GM18907 (cell line): Measurements from ENCODE around the gene WFDC1.

Source experiments
- ATAC-seq: cut with Tn5 transposase; IDR thresholded peaks from one replicate; pipeline ENCODE4 v1.9.1; 2021; ENCODE audit warnings: mild to moderate bottlenecking, moderate library complexity; ENCODE audit not compliant: unreplicated experiment

Gene WFDC1

DNA sequence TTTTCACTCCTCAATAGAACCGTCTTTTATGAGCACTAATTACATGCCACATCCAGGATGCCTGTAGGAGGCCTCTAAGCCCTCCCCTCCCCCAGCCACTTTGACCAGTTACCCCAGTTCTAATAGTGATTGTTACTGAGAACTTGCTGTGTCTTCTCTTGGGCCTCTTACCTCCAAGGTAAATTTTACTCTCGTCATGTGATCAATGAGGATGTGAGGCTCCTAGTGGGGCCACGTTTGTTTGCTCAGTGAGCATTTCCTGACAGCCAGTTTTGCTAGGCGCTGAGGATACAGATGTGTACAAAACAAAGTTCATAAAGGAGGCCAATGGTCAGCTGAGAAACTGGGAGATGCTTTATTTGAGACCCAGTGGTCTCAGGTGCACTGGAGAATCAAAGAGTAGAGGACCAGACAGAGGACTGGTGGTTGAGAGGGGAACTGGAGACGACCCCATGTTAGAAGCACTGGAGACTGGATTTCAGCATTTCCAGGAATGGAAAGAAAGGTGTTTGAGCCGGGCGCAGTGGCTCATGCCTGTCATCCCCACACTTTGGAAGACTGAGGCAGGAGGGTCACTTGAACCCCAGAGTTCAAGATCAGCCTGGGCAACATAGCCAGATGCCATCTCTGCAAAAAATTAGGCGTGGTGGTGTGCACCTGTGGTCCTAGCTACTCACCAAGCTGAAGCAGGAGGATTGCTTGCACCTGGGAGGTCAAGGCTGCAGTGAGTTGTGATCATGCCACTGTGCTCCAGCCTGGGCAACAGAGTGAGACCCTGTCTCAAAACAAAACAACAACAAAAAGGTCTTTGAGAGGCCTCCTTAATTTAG lies 76.3 kb downstream of the WFDC1 start:
- no peak for ATAC-seq

DNA sequence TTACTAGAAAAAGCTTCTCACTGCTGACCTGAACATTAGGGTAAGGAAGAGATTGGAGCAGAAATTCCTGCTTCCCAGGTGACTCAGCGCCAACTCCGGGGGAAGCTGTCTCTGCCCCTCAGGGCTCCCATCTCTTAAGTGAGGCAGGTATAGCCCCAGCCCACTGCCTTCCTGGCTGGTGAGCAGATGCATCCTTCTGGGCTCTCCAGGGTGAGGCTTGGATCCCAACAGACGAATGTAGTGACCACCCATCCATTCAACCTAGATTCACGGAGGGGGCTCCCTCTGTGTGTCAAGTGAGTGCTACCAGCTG lies 76.8 kb downstream of the WFDC1 start:
- no peak for ATAC-seq

DNA sequence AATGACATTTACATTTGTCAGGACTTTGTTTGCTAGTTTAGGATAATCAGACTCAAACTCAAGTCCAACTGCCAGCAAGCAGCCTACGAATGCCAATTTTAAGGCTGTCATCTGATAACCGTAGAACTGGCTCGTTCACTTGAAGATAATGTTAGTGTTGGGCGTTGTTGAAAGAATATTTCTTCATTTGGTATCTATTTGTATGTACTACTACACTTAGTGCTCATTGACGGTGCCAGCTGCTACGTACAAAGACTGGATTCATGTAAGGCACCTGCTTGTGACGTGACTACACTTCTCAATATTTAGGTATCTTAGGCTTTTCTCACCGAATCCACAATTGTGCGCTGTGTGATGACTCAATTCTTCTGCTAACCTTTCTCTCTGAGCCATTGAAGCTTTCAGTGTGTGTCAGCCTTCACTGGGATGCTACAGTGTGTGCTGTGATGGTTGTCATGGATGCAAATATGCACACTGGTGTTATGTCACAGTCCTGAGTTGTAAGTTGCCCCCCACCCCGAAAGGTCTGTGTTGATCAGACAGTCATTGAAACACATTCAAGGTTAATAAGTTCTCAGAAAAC lies 79.3 kb downstream of the WFDC1 start:
- ATAC-seq = no peak

DNA sequence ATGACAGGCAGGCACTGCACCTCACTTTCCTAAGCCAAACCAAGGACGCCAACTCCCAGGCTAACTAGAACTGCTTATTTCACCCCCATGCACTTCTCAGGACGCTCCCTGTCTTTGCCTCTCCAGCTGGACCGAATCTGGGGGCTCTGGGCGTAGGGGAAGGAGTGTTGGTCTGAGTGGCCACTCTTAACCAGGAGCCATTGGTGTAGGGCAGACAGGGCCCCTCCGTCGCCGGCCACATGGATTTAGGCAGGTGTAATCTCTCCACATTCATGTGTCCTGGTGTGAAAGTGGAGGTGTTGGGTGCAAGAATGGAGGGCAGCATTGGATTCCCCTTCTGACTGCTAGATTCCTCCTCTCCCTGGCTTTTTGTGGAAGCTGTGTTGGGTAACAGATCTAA lies 83.4 kb downstream of the WFDC1 start:
- no peak for ATAC-seq

DNA sequence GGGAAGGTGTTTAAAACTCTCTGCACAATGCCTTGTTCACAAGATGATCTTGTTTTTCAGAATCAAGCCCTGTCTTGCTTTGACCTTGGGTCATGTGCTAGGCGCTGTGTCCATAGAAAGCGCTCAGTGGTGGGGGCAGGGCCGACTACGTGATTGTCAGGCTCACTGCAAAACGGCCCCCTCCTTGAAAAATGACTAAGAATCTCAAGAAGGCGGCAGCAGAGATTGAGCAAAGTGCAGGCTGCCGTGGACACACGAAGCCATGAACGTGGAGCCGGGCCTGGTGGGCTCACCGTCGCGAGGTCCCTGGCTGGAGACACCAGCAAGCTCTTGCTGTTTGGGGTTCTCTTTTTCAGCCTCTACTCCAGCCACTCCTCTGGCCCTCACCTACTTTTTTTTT lies 83.9 kb downstream of the WFDC1 start:
- no peak for ATAC-seq

DNA sequence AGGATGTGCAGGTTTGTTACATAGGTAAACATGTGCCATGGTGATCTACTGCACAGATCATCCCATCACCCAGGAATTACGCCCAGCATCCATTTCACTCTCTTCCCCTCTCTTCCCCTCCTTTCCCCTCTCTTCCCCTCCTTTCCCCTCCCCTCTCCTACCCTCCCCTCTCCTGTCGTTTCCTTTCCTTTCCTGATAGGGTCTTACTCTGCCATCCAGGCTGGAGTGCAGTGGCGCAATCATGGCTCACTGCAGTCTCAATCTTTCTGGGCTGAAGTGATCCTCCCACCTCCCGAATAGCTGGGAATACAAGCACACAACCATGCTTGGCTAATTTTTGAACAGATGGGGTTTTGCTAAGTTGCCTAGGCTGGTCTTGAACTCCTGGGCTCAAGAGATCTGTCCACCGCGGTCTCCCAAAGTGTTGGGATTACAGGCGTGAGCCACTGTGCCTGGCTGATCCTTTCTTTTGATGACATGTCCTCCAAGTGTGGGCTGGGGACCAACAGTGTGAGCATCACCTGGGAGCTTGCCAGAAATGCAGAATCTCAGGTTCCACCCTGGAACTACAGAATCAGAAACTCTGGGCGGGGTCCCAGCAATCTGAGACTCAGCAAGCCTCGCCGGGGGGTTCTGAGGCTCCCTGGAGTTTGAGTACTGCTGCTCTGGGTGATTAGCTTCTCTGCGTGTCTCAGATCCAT lies 84.5 kb downstream of the WFDC1 start:
- ATAC-seq = no peak
